Thoracic aorta (tissue), 2 donors: ENCODE data around the gene RNF144B. TPM values are rescaled to one million over a fixed set of nuclear protein-coding genes. Genes with fewer than 3 reads are reported as not detected.

Source experiments
- ATAC-seq: fragments of 150-250 bp; one replicate; pipeline ENCODE4 v1.8.0; 2017; ENCODE audit warnings: low read depth; ENCODE audit not compliant: insufficient number of reproducible peaks, low FRiP score
- DNase-seq: peaks from one replicate; pipeline ENCODE4 v3.0.0-alpha.2; 2020; ENCODE audit warnings: low spot score
- H3K27ac ChIP-seq, 2 donors: fragments of 200-600 bp; sonication (generic); 1 replicate in 1 of 2; 2 replicates in 1 of 2; pipeline ENCODE4 v1.5.1; 2016; ENCODE audit warnings: mild to moderate bottlenecking in 2 of 2, moderate library complexity in 2 of 2
- H3K27me3 ChIP-seq: fragments of 200-600 bp; sonication (generic); replicated peaks from 2 replicates; pipeline ENCODE4 v1.6.0; 2016; ENCODE audit warnings: mild to moderate bottlenecking; ENCODE audit not compliant: insufficient read depth
- H3K36me3 ChIP-seq: fragments of 200-600 bp; sonication (generic); one replicate; pipeline ENCODE4 v1.5.1; 2016
- H3K4me1 ChIP-seq, 2 donors: fragments of 200-600 bp; sonication (generic); 1 replicate in 1 of 2; 2 replicates in 1 of 2; pipeline versions ENCODE4 v1.5.1 to v1.6.0; 2016; ENCODE audit warnings: low read depth in 2 of 2, mild to moderate bottlenecking in 1 of 2; ENCODE audit not compliant: control insufficient read depth in 1 of 2
- H3K4me3 ChIP-seq: fragments of 200-600 bp; sonication (generic); 2 replicates; pipeline ENCODE4 v1.5.1; 2016; ENCODE audit warnings: mild to moderate bottlenecking
- H3K9me3 ChIP-seq: fragments of 200-600 bp; sonication (generic); 2 replicates; pipeline ENCODE4 v1.5.1; 2016
- total RNA-seq, 2 donors: library from RNA; depleted of rRNA; stranded (reverse); fragments of >200 nt; gene quantifications; one replicate each; pipeline versions ENCODE4 v1.1.0 to v1.2.3, GENCODE V29; 2016
- TF ChIP-seq, protein P1 (sequence below): fragments of 200-600 bp; sonication (generic); IDR thresholded peaks from one replicate; pipeline ENCODE4 v1.5.1; 2019; ENCODE audit warnings: antibody characterized with exemption

Gene RNF144B
- total RNA-seq, 2 donors from 2014 or later: 15.8 to 24.3 TPM

DNA sequence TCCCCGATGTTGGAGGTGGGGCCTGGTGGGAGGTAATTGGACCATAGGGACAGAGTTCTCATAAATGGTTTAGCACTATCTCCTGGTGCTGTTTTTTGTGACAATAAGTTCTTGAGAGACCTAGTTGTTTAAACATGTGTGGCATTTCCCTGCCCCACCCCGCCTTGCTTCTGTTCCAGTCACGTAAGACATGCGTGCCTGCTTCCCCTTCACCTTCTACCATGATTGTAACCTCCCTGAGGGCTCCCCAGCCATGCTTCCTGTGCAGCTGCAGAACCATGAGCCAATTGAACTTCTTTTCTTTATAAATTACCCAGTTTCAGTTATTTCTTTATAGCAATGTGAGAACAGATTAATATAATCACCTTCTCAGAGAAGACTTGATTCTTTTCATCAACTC lies 2.5 kb upstream of the RNF144B start:
- DNase-seq: no peak
- Histone ChIP-seq H3K4me3 (no peak overlapping the region), H3K27me3 (no peaks in the 10 kb centered on the region), H3K36me3 (no peaks in the 10 kb centered on the region), H3K9me3 (no peaks in the 10 kb centered on the region), H3K4me1 (peaks cover 21 to 34% of the 10 kb centered on the region in 2 donors), H3K27ac (no peak overlapping the region)
- no peak for ATAC-seq
- TF ChIP-seq, protein P1, sequence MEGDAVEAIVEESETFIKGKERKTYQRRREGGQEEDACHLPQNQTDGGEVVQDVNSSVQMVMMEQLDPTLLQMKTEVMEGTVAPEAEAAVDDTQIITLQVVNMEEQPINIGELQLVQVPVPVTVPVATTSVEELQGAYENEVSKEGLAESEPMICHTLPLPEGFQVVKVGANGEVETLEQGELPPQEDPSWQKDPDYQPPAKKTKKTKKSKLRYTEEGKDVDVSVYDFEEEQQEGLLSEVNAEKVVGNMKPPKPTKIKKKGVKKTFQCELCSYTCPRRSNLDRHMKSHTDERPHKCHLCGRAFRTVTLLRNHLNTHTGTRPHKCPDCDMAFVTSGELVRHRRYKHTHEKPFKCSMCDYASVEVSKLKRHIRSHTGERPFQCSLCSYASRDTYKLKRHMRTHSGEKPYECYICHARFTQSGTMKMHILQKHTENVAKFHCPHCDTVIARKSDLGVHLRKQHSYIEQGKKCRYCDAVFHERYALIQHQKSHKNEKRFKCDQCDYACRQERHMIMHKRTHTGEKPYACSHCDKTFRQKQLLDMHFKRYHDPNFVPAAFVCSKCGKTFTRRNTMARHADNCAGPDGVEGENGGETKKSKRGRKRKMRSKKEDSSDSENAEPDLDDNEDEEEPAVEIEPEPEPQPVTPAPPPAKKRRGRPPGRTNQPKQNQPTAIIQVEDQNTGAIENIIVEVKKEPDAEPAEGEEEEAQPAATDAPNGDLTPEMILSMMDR: no peak

DNA sequence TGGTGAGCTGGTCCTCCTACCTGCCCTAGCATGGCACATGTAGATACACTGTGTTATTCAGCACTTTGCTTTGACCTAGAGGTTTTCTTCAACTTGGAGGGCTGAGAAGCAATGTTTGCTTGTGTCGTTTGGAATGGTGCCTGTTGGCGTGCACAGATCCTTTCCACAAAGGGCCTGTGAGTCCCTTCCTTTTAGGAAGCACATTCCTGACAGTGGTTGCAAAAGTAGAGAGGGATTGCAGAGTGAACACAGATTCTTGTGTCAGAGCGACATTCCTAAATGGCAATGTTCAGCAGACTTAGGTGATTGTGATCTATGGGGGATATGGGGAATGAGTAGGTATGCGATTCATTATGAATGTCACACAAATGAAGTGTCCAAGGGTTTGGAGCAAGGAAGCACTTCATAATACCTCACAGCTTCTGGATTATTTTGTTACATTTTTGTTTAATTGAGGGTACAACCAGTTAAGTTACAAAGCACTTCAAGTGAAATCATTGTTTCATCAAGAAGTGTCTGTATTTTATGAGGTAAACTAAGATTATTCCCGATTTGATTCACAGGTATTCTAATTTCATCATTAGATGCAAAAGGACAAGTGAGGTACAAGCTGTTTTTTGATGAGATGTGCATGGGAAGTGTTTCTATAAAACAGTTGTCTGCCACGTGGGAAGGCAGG lies 713 bp upstream of the RNF144B start:
- H3K4me1 ChIP-seq: peaks cover 29 to 51% of the 10 kb centered on the region in 2 donors
- DNase-seq (no peak), ATAC-seq (peak; percentile 25)
- peak overlapping the region; percentile 26 to 64 for H3K27ac ChIP-seq
- H3K9me3 ChIP-seq: no peaks in the 10 kb centered on the region
- H3K27me3 ChIP-seq: no peaks in the 10 kb centered on the region
- H3K4me3 ChIP-seq: peak overlapping the region; percentile 89
- H3K36me3 ChIP-seq: no peaks in the 10 kb centered on the region
- TF ChIP-seq, protein P1: no peak

DNA sequence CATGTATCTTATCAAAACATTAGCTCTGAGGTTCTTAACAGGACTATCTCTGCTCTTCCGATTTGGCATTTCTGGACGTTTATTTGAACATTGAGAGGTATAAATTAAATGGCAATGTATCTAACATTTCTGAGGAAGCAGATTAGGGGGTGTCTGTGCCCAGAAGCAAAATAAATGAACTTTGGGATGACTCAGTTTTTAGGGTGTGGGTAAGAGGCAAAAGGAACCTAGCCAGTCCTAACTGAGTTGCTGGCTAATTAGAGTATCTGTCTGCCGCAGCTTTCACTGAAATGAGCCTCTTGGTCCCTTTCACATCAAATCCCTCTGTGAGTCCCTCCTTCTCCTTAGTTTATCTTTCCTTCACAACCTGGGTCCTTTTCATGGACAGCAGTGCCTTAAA lies 1.1 kb downstream of the RNF144B start:
- Histone ChIP-seq H3K27ac (peak overlapping the region in 1 of 2 donors; percentile 64), H3K9me3 (no peaks in the 10 kb centered on the region), H3K36me3 (no peaks in the 10 kb centered on the region), H3K27me3 (no peaks in the 10 kb centered on the region), H3K4me3 (peak overlapping the region; percentile 89), H3K4me1 (peaks cover 29 to 51% of the 10 kb centered on the region in 2 donors)
- no peak for DNase-seq
- no peak for ATAC-seq
- TF ChIP-seq, protein P1: no peak

DNA sequence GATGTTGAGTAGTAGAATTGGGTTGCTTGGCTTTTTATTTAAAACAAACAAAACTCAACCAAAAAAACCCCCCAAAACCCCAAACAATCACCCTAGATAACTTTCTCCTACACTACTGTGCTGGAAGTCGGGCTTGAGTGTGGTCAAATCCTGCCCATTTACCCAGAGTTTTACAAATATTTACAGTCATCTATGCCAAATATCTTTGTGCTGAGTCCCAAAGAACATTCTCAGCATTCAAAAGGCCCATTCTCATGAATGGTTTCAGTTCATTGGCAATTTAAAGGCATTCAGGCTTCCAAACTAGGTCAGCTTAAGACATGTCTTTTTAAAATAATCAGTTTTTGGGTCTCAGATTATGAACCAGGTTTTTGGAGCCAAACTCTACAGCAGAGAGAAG lies 1.8 kb downstream of the RNF144B start:
- ATAC-seq: no peak
- Histone ChIP-seq H3K27me3 (no peaks in the 10 kb centered on the region), H3K36me3 (no peaks in the 10 kb centered on the region), H3K4me3 (peak overlapping the region; percentile 89), H3K27ac (peak overlapping the region; percentile 18 to 64), H3K9me3 (no peaks in the 10 kb centered on the region), H3K4me1 (peaks cover 29 to 51% of the 10 kb centered on the region in 2 donors)
- no peak for DNase-seq
- TF ChIP-seq, protein P1: no peak

DNA sequence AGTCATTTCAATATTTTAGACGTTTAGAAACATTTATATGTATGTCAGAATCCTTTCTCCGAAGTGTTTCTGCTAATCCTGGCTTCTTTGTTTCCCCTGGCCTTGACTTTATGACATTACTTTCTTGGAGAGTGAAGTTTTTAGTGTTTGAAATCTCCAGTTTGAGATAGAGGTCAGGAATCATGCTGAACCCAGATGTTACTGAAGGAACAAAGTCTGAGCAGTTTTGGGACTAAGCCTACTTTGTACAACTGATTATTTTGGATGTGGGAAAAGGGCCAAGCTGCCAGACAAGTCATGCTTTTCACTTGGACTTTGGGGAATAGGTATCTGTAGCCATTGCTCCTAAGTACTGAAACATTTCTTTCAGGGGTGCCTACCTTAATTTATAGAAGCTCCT lies 2.3 kb downstream of the RNF144B start:
- ATAC-seq: no peak
- H3K9me3 ChIP-seq: no peaks in the 10 kb centered on the region
- TF ChIP-seq, protein P1: no peak
- no peak for DNase-seq
- peak overlapping the region; percentile 18 to 64 for H3K27ac ChIP-seq
- peaks cover 29 to 51% of the 10 kb centered on the region in 2 donors for H3K4me1 ChIP-seq
- no peaks in the 10 kb centered on the region for H3K36me3 ChIP-seq
- no peaks in the 10 kb centered on the region for H3K27me3 ChIP-seq
- peak overlapping the region; percentile 89 for H3K4me3 ChIP-seq
